HG02840 (cell line): ENCODE measurements around the gene HDAC10.

ENCODE experiments used
- ATAC-seq: cut with Tn5 transposase; IDR thresholded peaks from one replicate; pipeline ENCODE4 v1.9.1; 2021; ENCODE audit warnings: mild to moderate bottlenecking, moderate library complexity, moderate number of reproducible peaks; ENCODE audit not compliant: unreplicated experiment, low FRiP score

Gene HDAC10

DNA sequence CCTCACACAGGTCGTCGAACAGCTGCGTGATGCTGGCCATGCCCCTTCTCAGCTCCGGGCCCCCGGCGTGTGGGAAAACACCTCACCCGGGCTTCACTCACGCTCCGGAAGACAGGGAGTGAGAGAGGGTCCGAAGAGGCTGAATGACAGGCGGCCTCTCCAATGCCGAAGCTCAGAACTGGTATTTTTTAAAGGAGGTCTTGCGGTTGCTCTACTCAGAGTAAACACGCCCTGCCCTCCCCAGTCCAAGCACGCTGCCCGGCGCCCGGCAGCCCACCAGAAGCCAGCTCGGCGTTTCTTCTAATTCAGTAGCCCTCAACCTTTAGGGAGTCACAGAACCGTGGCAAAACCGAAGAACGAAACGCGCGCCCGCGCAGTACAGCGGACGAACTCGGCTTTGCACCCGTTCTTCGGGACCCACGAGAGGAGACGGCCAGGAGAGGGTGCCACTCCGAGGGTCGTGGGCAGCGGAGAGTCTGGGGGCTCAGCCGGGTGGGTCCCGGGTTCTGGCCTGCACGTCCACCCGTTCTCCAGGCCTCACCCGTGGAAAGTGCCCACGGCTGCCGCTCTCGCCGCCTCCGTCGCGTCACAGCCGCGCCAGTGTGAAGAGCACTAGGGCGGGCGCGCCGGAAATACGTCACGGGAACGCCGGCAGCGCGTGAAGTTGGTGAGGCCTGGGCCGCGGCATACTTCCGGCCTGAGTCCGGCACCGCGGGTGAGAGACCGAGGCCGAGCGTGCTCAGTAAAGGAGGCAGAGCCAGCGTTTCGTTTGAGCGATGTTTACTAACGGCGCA is 6.4 kb downstream of the HDAC10 start, which contains the start of gene TUBGCP6:
TSS of gene TUBGCP6 (minus strand) at position 604 of the 794 bp plus-strand sequence. CDS start at position 40, 564 bp downstream.
- ATAC-seq = peak; percentile 78

DNA sequence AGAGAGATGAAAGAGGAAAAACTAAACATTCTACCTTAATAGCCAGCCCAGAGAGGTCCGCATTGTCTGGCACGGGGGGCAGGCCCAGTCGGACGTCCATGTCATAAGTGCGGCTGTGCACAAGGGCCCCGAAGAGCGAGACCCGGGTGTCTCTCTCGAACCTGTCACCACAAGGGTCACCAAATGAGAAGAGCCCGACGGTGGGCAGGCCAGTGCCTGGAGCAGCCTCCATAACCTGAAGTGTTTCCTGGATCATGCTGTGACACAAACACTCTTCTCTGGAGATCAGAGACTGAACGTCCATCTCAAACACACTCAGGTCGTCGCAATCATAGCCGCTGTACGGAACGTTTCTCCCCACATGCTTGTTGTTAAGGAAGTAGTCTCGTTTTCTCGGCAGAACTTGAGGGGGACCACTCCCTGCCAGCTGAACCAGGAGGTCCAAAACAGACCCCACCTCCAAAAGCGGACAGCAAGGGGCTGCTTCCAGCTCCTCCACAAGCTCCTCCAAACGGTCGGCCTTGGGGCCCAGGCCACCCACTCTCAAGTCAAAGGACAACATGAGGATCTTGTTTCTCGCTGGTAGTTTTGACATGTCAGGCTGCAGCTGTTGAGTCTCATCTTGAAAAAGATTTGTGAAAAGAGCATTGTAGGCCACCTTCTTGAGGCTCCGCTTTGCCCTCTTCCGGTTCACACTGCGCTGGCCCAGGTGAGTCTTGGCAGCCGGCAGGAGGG is 7.2 kb downstream of the HDAC10 start:
- ATAC-seq = no peak

- no peak for ATAC-seq
Observed at GRCh38 chr22:50242406-50242949, 8.6 kb downstream of the HDAC10 start.

DNA sequence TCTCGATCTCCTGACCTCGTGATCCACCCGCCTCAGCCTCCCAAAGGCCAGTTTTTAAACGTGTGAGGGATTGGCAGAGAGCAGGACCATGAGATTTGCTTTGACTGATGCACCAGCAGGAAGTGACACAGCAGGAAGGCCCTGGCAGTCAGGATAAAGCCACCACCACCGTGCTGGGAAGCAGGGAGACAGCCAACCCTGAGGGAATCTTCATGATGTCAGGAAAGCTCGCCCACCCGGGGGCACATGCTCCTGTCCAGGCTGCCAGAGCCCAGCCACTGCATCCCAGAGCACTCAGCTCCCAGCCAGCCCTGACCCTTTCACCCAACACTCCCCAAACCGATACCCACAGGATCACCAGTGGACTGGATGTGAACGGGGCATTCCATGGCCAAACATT is 12.3 kb downstream of the HDAC10 start:
- ATAC-seq = no peak

DNA sequence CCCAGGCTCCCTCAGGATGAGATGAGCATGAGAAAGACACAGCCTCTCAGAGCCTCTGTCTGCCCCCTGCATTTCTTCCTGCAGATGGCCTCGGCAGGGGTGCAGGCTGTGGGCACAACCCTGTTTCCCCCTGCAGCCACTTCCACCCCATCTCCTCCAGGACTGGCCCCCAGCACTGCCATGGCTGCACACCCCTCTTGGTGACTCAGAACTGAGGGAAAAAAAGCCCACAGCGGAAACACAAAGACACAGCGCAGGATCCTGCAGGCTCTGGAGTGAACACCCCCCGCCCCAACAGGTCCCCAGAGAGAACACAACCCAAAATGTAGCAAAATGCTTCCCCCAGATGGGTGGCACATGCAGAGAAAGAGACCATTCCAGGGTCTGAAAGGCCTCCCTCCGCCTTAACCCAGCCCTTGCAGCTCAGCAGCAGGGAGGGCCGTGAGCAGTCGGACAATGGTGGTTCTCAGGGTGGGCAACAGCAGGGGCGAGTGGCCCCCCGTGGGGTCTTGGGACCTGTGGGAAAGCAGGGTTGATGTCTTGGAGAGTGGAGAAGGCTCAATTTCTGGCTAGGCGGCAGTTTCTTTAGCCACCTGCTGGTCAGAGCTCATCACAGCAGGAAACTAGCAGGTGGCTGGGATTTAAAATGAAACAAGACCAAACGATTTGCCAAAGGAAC is 14.2 kb downstream of the HDAC10 start:
- ATAC-seq = no peak

GRCh38 chr22:50233223-50233622 is 17.8 kb downstream of the HDAC10 start:
- ATAC-seq = no peak

GRCh38 chr22:50232481-50233151 is 18.4 kb downstream of the HDAC10 start:
- no peak for ATAC-seq

- no peak for ATAC-seq
Observed at GRCh38 chr22:50229370-50229769, 21.7 kb downstream of the HDAC10 start.

- ATAC-seq = no peak
Observed at GRCh38 chr22:50228366-50228765, 22.7 kb downstream of the HDAC10 start.

DNA sequence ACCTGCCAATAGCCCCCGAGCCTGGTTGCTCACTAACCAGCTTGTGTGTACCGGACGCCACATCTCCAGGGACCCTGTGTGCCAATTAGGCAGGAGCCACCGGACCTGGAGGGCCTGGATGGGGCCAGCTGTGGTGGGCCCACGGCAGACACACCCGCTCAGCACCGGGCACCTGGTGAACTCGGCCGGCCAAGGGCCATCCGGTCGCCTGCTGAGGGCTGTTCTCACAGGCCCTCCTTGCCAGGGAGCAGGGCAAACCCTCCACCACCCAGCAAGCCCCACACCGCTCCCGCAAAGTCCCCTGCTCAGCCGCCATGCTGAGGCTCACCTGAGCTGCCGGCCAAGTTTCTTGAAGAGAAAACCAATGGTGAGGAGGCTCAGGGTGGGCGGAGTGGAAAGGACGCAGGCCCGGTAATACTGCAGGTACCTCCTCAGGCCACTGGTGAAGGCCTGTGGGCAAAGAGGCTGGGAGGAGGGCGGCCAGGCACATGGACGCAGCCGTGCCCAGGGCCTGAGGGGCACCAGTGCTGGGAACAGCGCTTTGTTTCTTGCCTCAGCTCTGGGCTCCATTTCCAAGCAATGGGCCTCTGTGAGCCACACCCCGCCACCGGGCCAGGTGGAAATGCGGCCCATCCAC is 23.4 kb downstream of the HDAC10 start:
- ATAC-seq = no peak

- ATAC-seq = no peak
Observed at GRCh38 chr22:50226875-50227165, 24.2 kb downstream of the HDAC10 start.

DNA sequence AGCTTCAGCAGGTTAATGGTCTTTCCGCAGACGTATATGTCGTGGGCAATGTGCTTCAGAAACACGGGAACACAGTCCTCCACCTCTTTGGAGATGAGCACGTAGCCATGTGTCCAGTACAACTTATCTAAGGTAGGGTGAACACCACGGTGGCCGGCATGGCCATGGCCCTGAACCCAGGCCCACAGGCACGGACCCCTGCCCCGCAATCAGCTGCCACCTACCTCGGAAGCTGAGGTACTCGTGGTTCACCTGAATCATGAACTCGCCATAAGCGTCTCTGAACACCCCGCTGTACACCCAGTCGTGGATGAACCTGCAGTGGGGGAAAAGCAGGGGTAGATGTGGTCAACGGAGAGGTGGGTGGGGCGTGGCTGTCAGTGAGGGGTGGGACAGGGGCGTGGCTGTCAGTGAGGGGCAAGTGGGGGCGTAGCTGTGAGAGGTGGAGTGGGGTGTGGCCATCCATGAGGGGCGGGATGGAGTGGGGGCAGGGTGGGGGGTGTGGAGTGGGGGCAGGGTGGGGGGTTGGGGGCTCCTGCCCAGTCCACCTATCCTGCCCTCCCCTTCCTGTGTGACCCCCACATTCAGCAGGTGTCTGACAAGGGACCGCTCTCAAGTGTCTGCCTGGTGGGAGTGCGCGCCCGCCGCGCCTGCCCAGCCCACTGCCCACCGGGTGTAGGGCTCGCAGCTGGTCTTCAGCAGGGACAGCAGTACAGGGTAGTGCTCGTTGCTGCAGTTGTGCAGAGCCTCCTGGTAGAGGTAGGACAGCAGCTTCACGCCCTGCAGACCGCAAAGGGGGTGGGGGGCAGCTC is 24.8 kb downstream of the HDAC10 start:
- no peak for ATAC-seq

GRCh38 chr22:50225200-50225969 is 25.7 kb downstream of the HDAC10 start:
- no peak for ATAC-seq

GRCh38 chr22:50224071-50224470 is 27.0 kb downstream of the HDAC10 start:
- no peak for ATAC-seq

DNA sequence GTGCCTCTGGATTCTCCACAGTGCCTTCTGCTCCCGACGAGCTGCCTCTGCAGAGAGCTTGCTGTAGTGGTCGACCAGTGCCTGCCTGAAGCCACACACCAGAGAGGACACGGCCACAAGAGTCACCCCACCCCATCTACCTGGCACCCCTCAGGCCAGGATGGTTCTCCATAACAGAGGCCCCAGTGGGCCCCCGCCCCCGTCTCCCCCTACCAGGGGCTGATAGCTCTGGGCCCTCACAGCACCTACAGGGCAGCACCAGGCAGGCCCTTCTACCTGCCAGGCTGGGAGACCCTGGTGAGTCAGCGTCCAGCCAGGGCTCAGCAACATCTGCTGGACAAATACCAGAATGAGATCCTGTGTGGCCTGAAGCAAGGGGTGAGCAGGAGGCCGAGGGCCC is 28.6 kb downstream of the HDAC10 start:
- no peak for ATAC-seq

DNA sequence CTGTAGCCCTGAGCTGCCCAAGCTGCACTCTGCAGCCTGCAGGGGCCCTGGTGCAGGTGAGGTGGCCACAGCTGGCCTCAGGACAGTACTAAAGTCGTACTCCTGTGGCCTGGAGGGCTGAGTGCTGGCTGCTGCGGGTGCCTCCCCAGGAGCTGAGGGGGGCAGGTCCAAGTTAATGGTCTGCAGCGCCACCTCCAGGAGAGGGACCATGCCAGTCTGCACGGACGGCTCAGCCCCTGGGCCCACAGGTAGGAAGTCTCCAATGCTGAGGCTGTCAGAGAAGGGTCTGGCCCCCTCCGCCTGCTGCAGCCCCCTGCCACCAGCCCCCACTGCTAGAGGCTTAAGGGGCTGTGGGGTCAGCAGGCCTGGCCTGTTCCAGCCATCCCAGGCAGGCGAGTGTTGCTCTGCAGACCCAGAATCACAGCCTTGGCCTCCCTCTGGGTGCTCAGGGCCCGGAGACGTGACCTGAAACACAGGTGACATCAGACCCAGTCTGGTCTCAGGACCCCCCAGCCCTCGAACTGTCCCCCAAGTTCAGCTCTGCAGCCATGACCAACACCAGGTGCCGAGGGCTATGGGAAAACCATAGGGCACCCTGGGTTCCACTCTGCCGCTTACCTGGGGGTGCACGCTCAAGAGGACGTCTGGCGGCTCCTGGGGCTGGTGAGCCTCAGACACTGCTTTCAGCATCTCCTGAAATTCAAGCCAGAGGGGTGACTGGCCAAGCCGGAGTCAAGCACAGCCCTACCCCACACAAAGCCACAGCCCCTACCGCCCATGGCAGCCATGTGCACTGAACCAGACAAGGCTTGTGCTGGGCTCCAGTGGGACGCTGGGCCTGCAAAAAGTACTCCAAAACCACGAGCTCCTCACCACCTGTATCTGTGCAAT is 29.4 kb downstream of the HDAC10 start:
- ATAC-seq = no peak

- no peak for ATAC-seq
Observed at GRCh38 chr22:50220603-50221409, 30.3 kb downstream of the HDAC10 start.
